Activated CD8-positive, alpha-beta memory T cell treated with anti-CD3 and anti-CD28 coated beads, Interleukin-2, amount 10 ng/mL, durations not matched to agents 7 days and 5 days (primary cell): ENCODE results near the gene MON2. TPM values are rescaled to one million over a fixed set of nuclear protein-coding genes. Genes with fewer than 3 reads are reported as not detected.

Experiments
- ATAC-seq: fragments of 150-1000 bp; cut with Tn5 transposase; one replicate; pipeline ENCODE4 v1.10.0; 2021; ENCODE audit warnings: moderate library complexity
- CTCF ChIA-PET: fragments of 350-600 bp; sonication (Branson Sonifier 250); formaldehyde crosslinking; loops from one replicate; lab custom pipeline; 2021; ENCODE audit warnings: antibody characterized with exemption; lab: Charles Lee
- DNase-seq: peaks from one replicate; pipeline ENCODE4 v3.0.0-alpha.2; 2020
- H3K27ac Mint-ChIP-seq: one replicate; pipeline ENCODE4 v1.8.0; 2021; ENCODE audit warnings: mild to moderate bottlenecking, mixed read lengths
- H3K27me3 Mint-ChIP-seq: one replicate; pipeline ENCODE4 v1.8.0; 2021; ENCODE audit warnings: mixed read lengths
- H3K36me3 Mint-ChIP-seq: one replicate; pipeline ENCODE4 v1.8.0; 2021; ENCODE audit warnings: mild to moderate bottlenecking, mixed read lengths
- H3K4me1 Mint-ChIP-seq: one replicate; pipeline ENCODE4 v1.8.0; 2021; ENCODE audit warnings: mixed read lengths
- H3K4me3 Mint-ChIP-seq: one replicate; pipeline ENCODE4 v1.8.0; 2021; ENCODE audit warnings: mild to moderate bottlenecking, moderate library complexity, mixed read lengths
- H3K9me3 Mint-ChIP-seq: one replicate; pipeline ENCODE4 v1.8.0; 2022; ENCODE audit warnings: low read depth, mixed read lengths
- microRNA-seq: library from miRNA; unstranded; fragments of <30 nt; microRNA quantifications from one replicate; pipeline ENCODE4 v1.2.0, GENCODE V29; 2022
- total RNA-seq, 2 experiments: library from RNA; stranded (reverse); gene quantifications; one replicate each; pipeline ENCODE4 v1.2.3, GENCODE V29; 2021

MON2 gene
- total RNA-seq, 2 experiments from 2014 or later, result 39.3 to 53.9 TPM

DNA sequence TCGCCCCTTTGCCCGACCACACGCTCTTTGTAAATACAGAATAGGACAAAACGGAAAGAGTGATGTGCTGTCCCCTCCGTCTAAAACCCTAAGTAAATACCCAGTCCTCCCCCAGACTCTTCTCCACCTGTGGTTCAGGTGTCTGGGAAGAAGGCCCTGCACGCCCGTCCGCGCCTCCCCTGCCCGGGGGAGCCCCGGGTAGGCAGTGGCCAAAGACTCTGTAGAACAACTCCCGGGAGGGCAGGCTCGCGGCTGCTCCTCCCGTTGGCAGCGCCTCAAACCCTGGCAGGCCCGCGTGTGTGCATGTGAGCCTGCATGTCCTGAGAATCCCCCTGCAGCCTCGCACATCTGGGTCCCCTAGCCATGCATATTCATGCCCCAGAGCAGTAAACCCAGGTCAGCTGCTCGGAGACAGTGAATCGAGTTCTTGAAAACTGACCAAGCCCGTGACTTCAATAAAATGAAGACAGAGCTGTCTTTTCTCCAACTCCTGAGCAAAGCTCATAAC is 165.8 kb downstream of the MON2 start:
- H3K27me3 Mint-ChIP-seq, result peaks cover 79% of the 10 kb centered on the region
- DNase-seq (no peak), ATAC-seq (peak; percentile 34)
- H3K27ac Mint-ChIP-seq, result no peak overlapping the region
- peak overlapping the region; percentile 59 for H3K4me3 Mint-ChIP-seq
- peaks cover 2% of the 10 kb centered on the region for H3K36me3 Mint-ChIP-seq
- no peaks in the 10 kb centered on the region for H3K9me3 Mint-ChIP-seq
- CTCF ChIA-PET, result interaction anchor here (1.2 kb wide), 1 partner anchor 15 kb away, joined by 3 read pairs; no protein-coding TSS in a partner anchor
- H3K4me1 Mint-ChIP-seq, result peaks cover 9% of the 10 kb centered on the region

DNA sequence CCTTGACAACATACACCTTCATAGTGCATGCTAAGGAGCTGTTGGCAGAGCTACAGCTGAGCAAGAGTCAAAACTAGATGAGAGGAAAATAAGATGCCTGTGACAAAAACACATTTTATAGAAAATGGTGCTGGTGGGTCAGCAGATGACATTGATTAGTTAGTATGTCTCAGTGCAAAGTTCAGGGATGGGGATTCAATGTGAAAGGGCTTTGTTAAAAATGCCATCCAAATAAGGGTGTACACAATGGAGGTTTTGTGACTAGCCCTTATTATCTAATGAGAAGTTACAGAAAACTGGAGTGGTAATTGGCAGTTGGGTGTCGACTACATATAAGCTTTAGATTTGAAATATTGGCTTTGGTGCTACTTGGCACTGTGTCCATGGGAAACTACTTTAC is 169.0 kb downstream of the MON2 start:
- DNase-seq (no peak), ATAC-seq (no peak)
- Mint-ChIP-seq H3K27me3 (peaks cover 52% of the 10 kb centered on the region), H3K36me3 (peaks cover 2% of the 10 kb centered on the region), H3K4me1 (peaks cover 12% of the 10 kb centered on the region), H3K27ac (no peak overlapping the region), H3K4me3 (no peak overlapping the region), H3K9me3 (no peaks in the 10 kb centered on the region)
- CTCF ChIA-PET, result interaction anchor here (1.2 kb wide), 1 partner anchor 32 kb away, joined by 3 read pairs; no protein-coding TSS in a partner anchor

DNA sequence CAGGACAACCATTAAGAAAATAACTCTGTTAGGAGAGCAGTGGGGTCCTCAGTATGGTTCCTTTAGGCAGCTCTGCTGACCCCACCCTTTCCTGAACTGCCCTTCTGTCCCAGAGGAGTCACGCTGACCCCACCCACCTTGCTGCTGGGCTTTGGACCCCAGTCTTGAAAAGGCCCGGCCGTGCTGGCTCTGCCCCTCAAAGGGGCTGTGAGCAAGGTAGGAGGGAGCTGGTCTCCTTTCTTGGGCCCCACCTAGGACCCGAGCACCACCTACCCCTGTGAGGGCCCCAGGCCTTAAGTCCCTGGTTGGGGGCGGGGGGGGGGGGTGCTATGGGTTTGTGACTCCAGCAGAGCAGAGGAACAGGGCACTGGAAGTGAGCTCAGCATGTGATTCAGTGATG is 171.1 kb downstream of the MON2 start:
- H3K36me3 Mint-ChIP-seq, result no peaks in the 10 kb centered on the region
- no peak overlapping the region for H3K4me3 Mint-ChIP-seq
- CTCF ChIA-PET, result no interaction called here
- peaks cover 32% of the 10 kb centered on the region for H3K27me3 Mint-ChIP-seq
- no peak overlapping the region for H3K27ac Mint-ChIP-seq
- no peaks in the 10 kb centered on the region for H3K9me3 Mint-ChIP-seq
- ATAC-seq, result no peak
- H3K4me1 Mint-ChIP-seq, result peaks cover 15% of the 10 kb centered on the region
- no peak for DNase-seq

DNA sequence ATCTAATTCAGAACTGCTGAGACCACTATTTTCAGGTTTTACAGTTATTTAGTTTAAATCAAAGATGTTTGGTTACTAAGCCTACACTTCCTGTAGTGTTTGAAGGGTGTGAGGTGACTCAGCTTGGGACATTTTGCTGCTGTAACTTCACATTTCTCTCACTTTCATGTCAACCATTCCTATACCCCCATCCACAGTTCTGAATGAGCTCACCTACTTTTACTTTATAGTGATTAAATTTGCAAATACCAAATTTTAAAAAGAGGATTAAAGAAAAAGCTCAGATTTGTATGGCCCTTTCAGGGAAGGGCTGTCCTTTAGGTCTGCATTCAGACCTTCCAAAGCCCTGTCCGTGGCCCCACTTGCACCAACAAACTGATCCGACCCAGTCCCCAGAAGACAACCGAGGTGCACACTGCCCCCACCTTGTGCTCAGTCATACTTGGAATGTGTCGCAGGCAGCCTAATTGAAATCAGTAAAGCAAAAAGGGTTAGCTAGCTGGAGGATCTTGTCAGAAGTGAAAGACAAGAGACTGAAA is 174.4 kb downstream of the MON2 start:
- Mint-ChIP-seq H3K36me3 (no peaks in the 10 kb centered on the region), H3K9me3 (no peaks in the 10 kb centered on the region), H3K27ac (peak overlapping the region; percentile 69), H3K4me1 (peaks cover 17% of the 10 kb centered on the region), H3K27me3 (peaks cover 13% of the 10 kb centered on the region), H3K4me3 (peak overlapping the region; percentile 37)
- peak; percentile 95 for ATAC-seq
- CTCF ChIA-PET, result interaction anchor here (0.8 to 1.6 kb wide), 5 partner anchors 9 to 153 kb away, joined by 3 to 4 read pairs (median 3); no protein-coding TSS in a partner anchor
- DNase-seq, result peak; percentile 68

GRCh38 chr12:62642486-62642885 is 175.9 kb downstream of the MON2 start:
- ATAC-seq, result no peak
- Mint-ChIP-seq H3K27me3 (peaks cover 16% of the 10 kb centered on the region), H3K4me1 (peaks cover 17% of the 10 kb centered on the region), H3K9me3 (no peaks in the 10 kb centered on the region), H3K36me3 (no peaks in the 10 kb centered on the region), H3K4me3 (no peak overlapping the region), H3K27ac (no peak overlapping the region)
- no peak for DNase-seq
- CTCF ChIA-PET, result interaction anchor here (0.7 to 1.0 kb wide), 2 partner anchors 10 to 1736 kb away, joined by 3 read pairs; no protein-coding TSS in a partner anchor

GRCh38 chr12:62643486-62643885 is 176.9 kb downstream of the MON2 start:
- no peak for ATAC-seq
- H3K27ac Mint-ChIP-seq, result no peak overlapping the region
- H3K4me3 Mint-ChIP-seq, result no peak overlapping the region
- H3K9me3 Mint-ChIP-seq, result no peaks in the 10 kb centered on the region
- H3K27me3 Mint-ChIP-seq, result peaks cover 19% of the 10 kb centered on the region
- H3K36me3 Mint-ChIP-seq, result no peaks in the 10 kb centered on the region
- CTCF ChIA-PET, result interaction anchor here (1.0 kb wide), 1 partner anchor 9 kb away, joined by 3 read pairs; no protein-coding TSS in a partner anchor
- DNase-seq, result no peak
- peaks cover 17% of the 10 kb centered on the region for H3K4me1 Mint-ChIP-seq

GRCh38 chr12:62646566-62646965 is 179.9 kb downstream of the MON2 start:
- peaks cover 6% of the 10 kb centered on the region for H3K4me1 Mint-ChIP-seq
- no peak overlapping the region for H3K27ac Mint-ChIP-seq
- H3K9me3 Mint-ChIP-seq, result no peaks in the 10 kb centered on the region
- ATAC-seq (no peak), DNase-seq (no peak)
- H3K4me3 Mint-ChIP-seq, result no peak overlapping the region
- H3K36me3 Mint-ChIP-seq, result no peaks in the 10 kb centered on the region
- CTCF ChIA-PET, result no interaction called here
- H3K27me3 Mint-ChIP-seq, result peaks cover 28% of the 10 kb centered on the region

DNA sequence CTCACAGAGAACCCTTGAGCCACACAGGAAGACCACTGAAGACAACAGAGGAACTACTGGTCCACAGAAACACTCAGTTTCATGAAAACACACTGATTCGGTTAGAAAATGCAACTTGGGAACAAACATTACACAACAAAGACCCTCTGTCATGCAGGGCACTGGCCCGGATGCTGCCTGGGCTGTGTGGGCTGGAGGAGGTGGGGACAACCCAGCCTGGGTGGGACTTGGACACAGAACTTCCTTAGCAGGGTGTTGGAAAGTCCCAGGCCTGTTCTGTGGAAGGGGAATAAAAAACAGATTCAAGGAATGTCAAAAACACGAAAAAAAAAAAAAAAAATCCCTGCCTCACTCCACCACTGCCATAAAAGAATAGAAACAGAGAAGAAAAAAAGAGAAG is 181.0 kb downstream of the MON2 start:
- DNase-seq (no peak), ATAC-seq (no peak)
- Mint-ChIP-seq H3K36me3 (no peaks in the 10 kb centered on the region), H3K4me3 (no peak overlapping the region), H3K4me1 (peaks cover 2% of the 10 kb centered on the region), H3K27me3 (peaks cover 32% of the 10 kb centered on the region), H3K27ac (no peak overlapping the region), H3K9me3 (no peaks in the 10 kb centered on the region)
- CTCF ChIA-PET, result interaction anchor here (0.5 to 1.3 kb wide), 2 partner anchors 12 to 66 kb away, joined by 4 read pairs; no protein-coding TSS in a partner anchor

DNA sequence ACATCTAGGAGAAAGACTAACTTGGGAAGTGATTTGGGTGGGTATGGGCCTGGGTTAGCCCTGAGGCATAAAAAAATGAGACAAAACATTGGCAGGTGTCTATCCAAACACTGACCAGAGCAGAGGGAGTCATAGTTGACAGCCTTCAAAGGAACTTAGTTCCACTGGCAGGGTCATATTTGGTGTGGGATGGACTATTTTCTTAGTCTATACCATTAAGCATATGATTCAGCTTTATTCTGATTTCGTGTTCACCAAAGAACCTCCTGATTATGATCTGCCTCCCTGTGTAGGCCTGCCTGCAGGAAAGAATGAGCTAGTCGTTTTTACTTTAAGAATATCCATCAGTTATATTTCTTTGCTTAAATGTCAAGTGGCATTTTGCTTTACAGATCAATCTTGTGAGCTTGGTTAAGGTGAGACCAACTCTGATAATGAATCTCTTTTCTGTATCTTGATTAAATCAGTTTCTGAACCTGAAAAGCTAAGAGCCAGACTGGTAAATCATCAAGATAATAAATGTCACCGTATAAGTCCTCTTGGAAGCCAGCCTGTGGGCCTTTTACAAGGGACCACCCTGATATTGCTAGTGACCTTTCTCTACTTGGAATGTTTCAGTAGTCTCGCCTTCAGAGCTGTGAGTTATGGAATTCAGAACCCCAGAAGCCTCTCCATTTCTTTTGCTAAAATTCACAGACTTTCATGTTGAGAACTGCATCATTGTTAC is 182.9 kb downstream of the MON2 start:
- H3K9me3 Mint-ChIP-seq, result no peaks in the 10 kb centered on the region
- H3K36me3 Mint-ChIP-seq, result no peaks in the 10 kb centered on the region
- CTCF ChIA-PET, result interaction anchor here (1.4 to 1.8 kb wide), 2 partner anchors 9 to 145 kb away, joined by 4 read pairs; no protein-coding TSS in a partner anchor
- no peak overlapping the region for H3K4me3 Mint-ChIP-seq
- peaks cover 45% of the 10 kb centered on the region for H3K27me3 Mint-ChIP-seq
- peaks cover 5% of the 10 kb centered on the region for H3K4me1 Mint-ChIP-seq
- ATAC-seq (no peak), DNase-seq (no peak)
- no peak overlapping the region for H3K27ac Mint-ChIP-seq

Small RNA genes lying within 50 kb of the gene (microRNA-seq; reads per million reads assigned to microRNA genes)
- gene MIRLET7I, result 116,921 reads per million, percentile 99 among the genes with 10 or more reads in this experiment

Other genes starting within 250 kb of the MON2 start
- gene USP15, start 206.4 kb upstream of the MON2 start, total RNA-seq, result 100 to 1,000 TPM; 126 to 161 TPM